ENCODE measurements around the gene HSD17B7.

The HSD17B7 gene

GRCh38 chr1:162857850-162858249 lies 67.3 kb downstream of the HSD17B7 start:
- DNase-seq (ENCODE audit: low read depth): no peak

- DNase-seq (ENCODE audit: low read depth): no peak
These were observed 68.7 kb downstream of the HSD17B7 start for GRCh38 chr1:162859191-162859590.

GRCh38 chr1:162861101-162861500 lies 70.6 kb downstream of the HSD17B7 start, which contains the start of gene CCDC190:
CCDC190 (minus strand) TSS chr1:162861175; CDS start chr1:162859646, 1,529 bp downstream.
- DNase-seq (ENCODE audit: low read depth): no peak

GRCh38 chr1:162861625-162862024 lies 71.1 kb downstream of the HSD17B7 start:
- no peak for DNase-seq (ENCODE audit: low read depth)
